ENCODE results near the gene HSPA14. TPM values are rescaled to one million over a fixed set of nuclear protein-coding genes. Genes with fewer than 3 reads are reported as not detected.

Gene HSPA14
- polyA plus RNA-seq, 1 experiment = 14.9 TPM

DNA sequence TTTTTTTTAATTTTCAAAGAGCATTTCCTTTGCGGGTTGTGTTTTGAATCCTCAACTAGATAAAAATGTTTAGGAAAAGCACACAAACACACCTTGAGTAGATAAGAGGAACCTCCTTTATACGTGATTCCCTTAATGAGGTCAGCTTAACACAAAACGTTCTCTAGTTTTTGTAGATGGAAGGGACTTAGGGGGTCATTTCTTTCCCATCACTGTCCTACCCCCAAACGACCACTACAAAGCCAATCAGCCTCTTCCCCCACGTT, 41.8 kb downstream of the HSPA14 start:
- CTCF ChIA-PET = no interaction called here
- Histone ChIP-seq H3K27me3 (ENCODE audit: control insufficient read depth, insufficient read depth, low read length) (no peaks in the 10 kb centered on the region), H3K9me3 (ENCODE audit: control insufficient read depth, insufficient read depth, low read length) (no peaks in the 10 kb centered on the region; the same call in 1 of the 2 replicates), H3K4me3 (ENCODE audit: low read depth, low read length) (peak overlapping the region; percentile 82), H3K27ac (ENCODE audit: low read depth, low read length) (no peak overlapping the region)
- POLR2A ChIA-PET = interaction anchor here (0.6 kb wide), 1 partner anchor 53 kb away, joined by 9 read pairs; no protein-coding TSS in a partner anchor
- DNase-seq (ENCODE audit: low read depth, low spot score) = no peak
- TF ChIP-seq, protein P1, sequence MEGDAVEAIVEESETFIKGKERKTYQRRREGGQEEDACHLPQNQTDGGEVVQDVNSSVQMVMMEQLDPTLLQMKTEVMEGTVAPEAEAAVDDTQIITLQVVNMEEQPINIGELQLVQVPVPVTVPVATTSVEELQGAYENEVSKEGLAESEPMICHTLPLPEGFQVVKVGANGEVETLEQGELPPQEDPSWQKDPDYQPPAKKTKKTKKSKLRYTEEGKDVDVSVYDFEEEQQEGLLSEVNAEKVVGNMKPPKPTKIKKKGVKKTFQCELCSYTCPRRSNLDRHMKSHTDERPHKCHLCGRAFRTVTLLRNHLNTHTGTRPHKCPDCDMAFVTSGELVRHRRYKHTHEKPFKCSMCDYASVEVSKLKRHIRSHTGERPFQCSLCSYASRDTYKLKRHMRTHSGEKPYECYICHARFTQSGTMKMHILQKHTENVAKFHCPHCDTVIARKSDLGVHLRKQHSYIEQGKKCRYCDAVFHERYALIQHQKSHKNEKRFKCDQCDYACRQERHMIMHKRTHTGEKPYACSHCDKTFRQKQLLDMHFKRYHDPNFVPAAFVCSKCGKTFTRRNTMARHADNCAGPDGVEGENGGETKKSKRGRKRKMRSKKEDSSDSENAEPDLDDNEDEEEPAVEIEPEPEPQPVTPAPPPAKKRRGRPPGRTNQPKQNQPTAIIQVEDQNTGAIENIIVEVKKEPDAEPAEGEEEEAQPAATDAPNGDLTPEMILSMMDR (IDR thresholded peaks at IDR 0.05; ENCODE audit: low read depth, low read length) = no peak

DNA sequence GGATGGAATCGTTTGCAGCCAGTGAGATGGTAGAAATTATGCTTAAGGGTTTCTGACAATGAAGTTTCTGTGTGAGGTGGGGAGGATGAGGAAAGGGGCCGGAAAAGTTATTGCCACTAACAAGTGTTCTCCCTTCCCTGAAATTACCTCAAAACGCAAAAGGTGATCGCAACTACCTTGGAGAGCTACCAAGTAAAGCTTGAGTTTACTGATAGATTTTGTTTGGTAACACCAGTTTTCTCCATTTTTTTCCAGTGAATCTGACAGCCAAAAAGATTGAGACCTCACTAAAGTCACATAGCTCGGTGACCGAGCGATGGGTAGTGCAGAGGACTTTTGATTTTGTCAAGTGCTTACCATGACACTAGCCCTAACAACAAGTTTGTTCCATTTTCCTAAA, 42.1 kb downstream of the HSPA14 start:
- ChIA-PET CTCF (interaction anchor here (0.5 kb wide), 1 partner anchor 71 kb away, joined by 3 read pairs; no protein-coding TSS in a partner anchor), POLR2A (no interaction called here)
- Histone ChIP-seq H3K9me3 (ENCODE audit: control insufficient read depth, insufficient read depth, low read length) (no peaks in the 10 kb centered on the region; the same call in 1 of the 2 replicates), H3K27me3 (ENCODE audit: control insufficient read depth, insufficient read depth, low read length) (no peaks in the 10 kb centered on the region), H3K4me3 (ENCODE audit: low read depth, low read length) (peak overlapping the region; percentile 82), H3K27ac (ENCODE audit: low read depth, low read length) (no peak overlapping the region)
- DNase-seq (ENCODE audit: low read depth, low spot score) = no peak
- TF ChIP-seq, protein P1 (IDR thresholded peaks at IDR 0.05; ENCODE audit: low read depth, low read length) = no peak

DNA sequence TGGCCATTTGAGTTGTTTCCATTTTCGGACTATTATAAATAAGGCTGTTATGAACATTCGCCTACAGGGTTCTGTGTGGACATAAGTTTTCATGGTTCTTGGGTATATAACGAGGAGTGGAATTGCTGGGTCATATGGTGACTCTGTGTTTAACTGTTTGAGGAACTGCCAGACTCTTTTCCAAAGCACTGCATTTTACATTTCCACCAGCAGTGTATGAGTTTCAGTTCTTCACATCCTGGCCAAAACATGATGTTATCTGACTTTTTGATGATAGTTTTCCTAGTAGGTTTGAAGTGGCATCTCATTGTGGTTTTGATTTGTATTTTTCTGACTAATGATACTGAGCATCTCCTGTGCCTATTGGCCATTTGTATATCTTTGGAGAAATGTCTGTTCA, 46.0 kb downstream of the HSPA14 start:
- POLR2A ChIA-PET = no interaction called here

DNA sequence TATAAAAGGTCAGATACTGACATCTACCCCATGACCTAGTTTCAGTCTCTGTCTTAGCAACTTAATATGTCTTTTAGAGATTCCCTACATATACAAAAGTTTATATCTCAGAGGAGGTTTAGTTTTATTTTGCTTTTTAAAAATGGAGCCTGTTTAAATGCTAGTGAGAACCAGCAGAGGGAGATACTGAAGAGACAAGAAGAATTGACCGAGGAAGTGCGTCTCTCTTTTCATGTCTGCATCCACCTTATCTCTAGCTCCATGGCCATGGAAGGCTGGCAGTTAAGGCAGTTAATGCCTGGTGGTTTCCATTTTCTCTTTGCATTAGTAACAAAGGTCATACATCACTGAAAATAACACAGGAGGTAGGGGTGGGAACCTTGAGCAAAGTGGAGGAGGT, 51.2 kb downstream of the HSPA14 start:
- Histone ChIP-seq H3K9me3 (ENCODE audit: control insufficient read depth, insufficient read depth, low read length) (no peaks in the 10 kb centered on the region), H3K27ac (ENCODE audit: low read depth, low read length) (no peak overlapping the region), H3K4me3 (ENCODE audit: low read depth, low read length) (no peak overlapping the region), H3K27me3 (ENCODE audit: control insufficient read depth, insufficient read depth, low read length) (no peaks in the 10 kb centered on the region)
- POLR2A ChIA-PET = no interaction called here
- no peak for DNase-seq (ENCODE audit: low read depth, low spot score)
- TF ChIP-seq, protein P1 (IDR thresholded peaks at IDR 0.05; ENCODE audit: low read depth, low read length) = peak; percentile 50
- CTCF ChIA-PET = interaction anchor here (0.7 to 1.8 kb wide), 4 partner anchors 12 to 16 kb away, joined by 3 to 5 read pairs (median 4); no protein-coding TSS in a partner anchor

More for the DNA sequence above, 46.0 kb downstream of the HSPA14 start:
- TF ChIP-seq, protein P1 (IDR thresholded peaks at IDR 0.05; ENCODE audit: low read depth, low read length) = no peak
- no peaks in the 10 kb centered on the region for H3K27me3 ChIP-seq (ENCODE audit: control insufficient read depth, insufficient read depth, low read length)
- H3K9me3 ChIP-seq (ENCODE audit: control insufficient read depth, insufficient read depth, low read length) = no peaks in the 10 kb centered on the region
- DNase-seq (ENCODE audit: low read depth, low spot score) = no peak
- CTCF ChIA-PET = no interaction called here
- no peak overlapping the region for H3K27ac ChIP-seq (ENCODE audit: low read depth, low read length)
- H3K4me3 ChIP-seq (ENCODE audit: low read depth, low read length) = no peak overlapping the region

DNA sequence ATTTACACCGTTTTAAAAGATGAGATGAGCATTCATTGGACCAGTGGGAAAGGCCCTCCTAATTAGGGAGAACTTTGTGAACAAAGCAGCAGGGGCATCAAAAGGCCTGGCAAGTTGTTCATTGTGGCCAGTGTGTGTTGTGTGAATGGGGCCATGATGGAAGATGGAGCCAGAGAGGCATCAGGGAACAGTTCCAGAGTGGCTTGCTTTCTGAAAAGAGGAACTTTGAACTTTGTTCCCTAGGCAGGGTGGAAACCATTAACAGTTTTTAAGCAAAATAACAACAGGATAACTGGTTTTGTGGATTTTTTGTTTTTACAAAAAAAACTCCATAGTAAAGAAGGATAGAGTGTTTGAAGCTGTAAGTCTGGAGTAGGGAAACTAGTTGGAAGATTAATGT, 53.0 kb downstream of the HSPA14 start:
- POLR2A ChIA-PET = no interaction called here
- H3K4me3 ChIP-seq (ENCODE audit: low read depth, low read length) = no peak overlapping the region
- H3K27ac ChIP-seq (ENCODE audit: low read depth, low read length) = no peak overlapping the region
- CTCF ChIA-PET = no interaction called here
- H3K27me3 ChIP-seq (ENCODE audit: control insufficient read depth, insufficient read depth, low read length) = no peaks in the 10 kb centered on the region
- no peak for DNase-seq (ENCODE audit: low read depth, low spot score)
- no peaks in the 10 kb centered on the region for H3K9me3 ChIP-seq (ENCODE audit: control insufficient read depth, insufficient read depth, low read length)
- TF ChIP-seq, protein P1 (IDR thresholded peaks at IDR 0.05; ENCODE audit: low read depth, low read length) = no peak

Data from AG04450 (cell line).